Measurements from ENCODE around the gene OR2T10. TPM values are rescaled to one million over a fixed set of nuclear protein-coding genes. Genes with fewer than 3 reads are reported as not detected.

OR2T10 gene
- total and polyA plus RNA-seq, 10 of the 15 experiments (the other 5 are each of a cell fraction or from before 2014, with no cell fraction given) = not detected

- TF ChIP-seq, protein P1, sequence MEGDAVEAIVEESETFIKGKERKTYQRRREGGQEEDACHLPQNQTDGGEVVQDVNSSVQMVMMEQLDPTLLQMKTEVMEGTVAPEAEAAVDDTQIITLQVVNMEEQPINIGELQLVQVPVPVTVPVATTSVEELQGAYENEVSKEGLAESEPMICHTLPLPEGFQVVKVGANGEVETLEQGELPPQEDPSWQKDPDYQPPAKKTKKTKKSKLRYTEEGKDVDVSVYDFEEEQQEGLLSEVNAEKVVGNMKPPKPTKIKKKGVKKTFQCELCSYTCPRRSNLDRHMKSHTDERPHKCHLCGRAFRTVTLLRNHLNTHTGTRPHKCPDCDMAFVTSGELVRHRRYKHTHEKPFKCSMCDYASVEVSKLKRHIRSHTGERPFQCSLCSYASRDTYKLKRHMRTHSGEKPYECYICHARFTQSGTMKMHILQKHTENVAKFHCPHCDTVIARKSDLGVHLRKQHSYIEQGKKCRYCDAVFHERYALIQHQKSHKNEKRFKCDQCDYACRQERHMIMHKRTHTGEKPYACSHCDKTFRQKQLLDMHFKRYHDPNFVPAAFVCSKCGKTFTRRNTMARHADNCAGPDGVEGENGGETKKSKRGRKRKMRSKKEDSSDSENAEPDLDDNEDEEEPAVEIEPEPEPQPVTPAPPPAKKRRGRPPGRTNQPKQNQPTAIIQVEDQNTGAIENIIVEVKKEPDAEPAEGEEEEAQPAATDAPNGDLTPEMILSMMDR (IDR thresholded peaks at IDR 0.05 in 2 of 3, conservative IDR thresholded peaks at IDR 0.05 in 1 of 3; ENCODE audit: control insufficient read depth in 2 of 3, extremely low read depth in 1 of 3, insufficient read depth in 1 of 3, low read depth in 3 of 3, low read length in 3 of 3) = no peak
- no peak for TF ChIP-seq LARP7 (IDR thresholded peaks at IDR 0.05)
- TF ChIP-seq NFYB (IDR thresholded peaks at IDR 0.05; ENCODE audit: insufficient read depth, low read depth, low read length) = no peak
- no peak for TF ChIP-seq HDAC2 (IDR thresholded peaks at IDR 0.05)
- TF ChIP-seq, protein P2, sequence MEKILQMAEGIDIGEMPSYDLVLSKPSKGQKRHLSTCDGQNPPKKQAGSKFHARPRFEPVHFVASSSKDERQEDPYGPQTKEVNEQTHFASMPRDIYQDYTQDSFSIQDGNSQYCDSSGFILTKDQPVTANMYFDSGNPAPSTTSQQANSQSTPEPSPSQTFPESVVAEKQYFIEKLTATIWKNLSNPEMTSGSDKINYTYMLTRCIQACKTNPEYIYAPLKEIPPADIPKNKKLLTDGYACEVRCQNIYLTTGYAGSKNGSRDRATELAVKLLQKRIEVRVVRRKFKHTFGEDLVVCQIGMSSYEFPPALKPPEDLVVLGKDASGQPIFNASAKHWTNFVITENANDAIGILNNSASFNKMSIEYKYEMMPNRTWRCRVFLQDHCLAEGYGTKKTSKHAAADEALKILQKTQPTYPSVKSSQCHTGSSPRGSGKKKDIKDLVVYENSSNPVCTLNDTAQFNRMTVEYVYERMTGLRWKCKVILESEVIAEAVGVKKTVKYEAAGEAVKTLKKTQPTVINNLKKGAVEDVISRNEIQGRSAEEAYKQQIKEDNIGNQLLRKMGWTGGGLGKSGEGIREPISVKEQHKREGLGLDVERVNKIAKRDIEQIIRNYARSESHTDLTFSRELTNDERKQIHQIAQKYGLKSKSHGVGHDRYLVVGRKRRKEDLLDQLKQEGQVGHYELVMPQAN (conservative IDR thresholded peaks at IDR 0.05) = no peak
- TF ChIP-seq BCLAF1 (IDR thresholded peaks at IDR 0.05) = no peak
- no peak for TF ChIP-seq ZZZ3 (IDR thresholded peaks at IDR 0.05; ENCODE audit: control insufficient read depth, insufficient read length, low read depth)
- TF ChIP-seq PKNOX1 (IDR thresholded peaks at IDR 0.05) = no peak
- no peak for TF ChIP-seq YBX1 (IDR thresholded peaks at IDR 0.05)
- no peak for TF ChIP-seq HCFC1 (IDR thresholded peaks at IDR 0.05; ENCODE audit: low read length)
Measured at GRCh38 chr1:248621770-248622169, 24.3 kb upstream of the OR2T10 start (continued).
